ENCODE measurements around the gene RUVBL2.

RUVBL2 gene

DNA sequence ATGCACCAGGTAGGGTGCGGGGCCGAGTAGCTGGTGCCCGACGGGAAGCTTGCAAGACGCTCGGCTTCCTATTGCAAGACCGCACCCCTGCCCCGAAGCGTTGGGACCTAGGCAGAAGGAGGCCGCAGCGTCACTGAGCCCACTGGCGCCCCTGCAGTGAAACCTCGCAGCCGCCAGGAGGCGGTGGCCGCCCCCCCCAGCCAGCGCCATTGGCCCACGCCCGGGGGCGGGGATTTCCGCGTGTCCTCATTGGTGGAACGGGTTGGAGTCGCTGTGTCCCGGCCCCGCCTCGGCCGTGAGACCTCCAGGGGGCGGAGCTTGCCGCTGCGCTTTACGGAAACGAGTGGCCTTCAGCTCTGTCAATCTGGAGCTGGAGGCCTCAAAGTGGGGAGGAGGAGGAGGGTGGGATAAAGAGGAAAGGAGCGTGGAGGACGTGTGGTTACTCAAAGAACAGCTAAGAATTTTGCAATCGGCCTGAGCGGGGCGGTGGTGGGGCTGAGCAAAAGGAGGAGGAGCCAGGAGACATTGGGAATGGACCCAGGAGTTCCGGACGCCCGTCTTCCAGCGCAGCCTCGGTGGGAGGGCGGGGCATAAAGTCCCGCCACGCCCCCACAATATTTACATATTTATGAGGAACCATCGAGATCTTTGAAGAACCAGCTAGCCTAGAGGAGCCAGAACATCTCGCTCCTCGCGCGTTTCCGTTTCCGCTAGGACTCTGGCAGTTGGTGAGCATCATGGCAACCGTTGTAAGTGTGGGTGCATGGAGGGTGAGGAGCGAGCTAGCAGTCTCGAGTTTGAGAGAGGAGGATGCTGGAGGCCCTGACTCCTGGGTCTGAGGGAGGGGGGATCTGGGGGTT, at the start of gene RUVBL2, which contains the start of gene GYS1:
Gene RUVBL2, plus strand, starts transcription at position 713 of the 860 bp plus-strand sequence. Its CDS starts 25 bp downstream, at position 738.
Gene GYS1, minus strand, starts transcription at position 135 of the 860 bp plus-strand sequence. CDS start 197 bp downstream, outside the sequence.
- peak; percentile 99 for DNase-seq (ENCODE audit: low read depth in 2 of 2)

DNA sequence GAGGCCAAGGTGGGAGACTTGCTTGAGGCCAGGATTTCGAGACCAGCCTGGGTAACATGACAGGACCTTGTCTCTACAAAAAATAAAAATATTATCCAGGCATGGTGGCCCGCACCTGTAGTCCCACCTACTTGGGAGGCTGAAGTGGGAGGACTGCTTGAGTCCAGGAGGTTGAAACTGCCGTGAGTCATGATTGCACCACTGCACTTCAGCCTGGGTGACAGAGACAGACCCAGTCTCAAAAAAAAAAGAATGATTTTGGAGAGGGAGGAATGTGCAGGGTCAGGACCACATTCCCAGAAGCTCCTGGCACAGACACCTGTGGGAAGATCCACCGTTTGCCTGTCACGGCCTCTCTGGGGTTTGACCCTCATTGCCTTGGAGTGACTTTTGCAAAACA, 48.3 kb upstream of the RUVBL2 start:
- DNase-seq (ENCODE audit: low read depth in 2 of 2): no peak

DNA sequence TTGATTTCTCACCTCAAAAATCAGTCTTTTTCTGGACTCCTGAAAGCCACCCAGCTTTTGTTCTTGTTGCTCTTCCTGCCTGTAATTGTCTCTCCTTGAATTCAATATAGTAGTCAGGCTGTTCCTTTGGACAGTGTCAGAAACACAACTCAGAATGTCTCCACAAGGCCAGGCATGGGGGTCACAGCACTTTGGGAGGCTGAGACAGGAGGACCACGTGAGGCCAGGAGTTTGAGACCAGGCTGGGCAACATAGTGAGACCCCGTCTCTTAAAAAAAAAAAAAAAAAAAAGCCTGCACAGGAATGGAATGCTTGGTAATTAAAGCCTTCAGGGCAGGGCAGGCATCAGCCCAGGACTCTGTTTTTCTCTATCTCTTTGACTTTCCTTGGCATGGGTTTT, 47.9 kb upstream of the RUVBL2 start:
- DNase-seq (ENCODE audit: low read depth in 2 of 2): no peak

DNA sequence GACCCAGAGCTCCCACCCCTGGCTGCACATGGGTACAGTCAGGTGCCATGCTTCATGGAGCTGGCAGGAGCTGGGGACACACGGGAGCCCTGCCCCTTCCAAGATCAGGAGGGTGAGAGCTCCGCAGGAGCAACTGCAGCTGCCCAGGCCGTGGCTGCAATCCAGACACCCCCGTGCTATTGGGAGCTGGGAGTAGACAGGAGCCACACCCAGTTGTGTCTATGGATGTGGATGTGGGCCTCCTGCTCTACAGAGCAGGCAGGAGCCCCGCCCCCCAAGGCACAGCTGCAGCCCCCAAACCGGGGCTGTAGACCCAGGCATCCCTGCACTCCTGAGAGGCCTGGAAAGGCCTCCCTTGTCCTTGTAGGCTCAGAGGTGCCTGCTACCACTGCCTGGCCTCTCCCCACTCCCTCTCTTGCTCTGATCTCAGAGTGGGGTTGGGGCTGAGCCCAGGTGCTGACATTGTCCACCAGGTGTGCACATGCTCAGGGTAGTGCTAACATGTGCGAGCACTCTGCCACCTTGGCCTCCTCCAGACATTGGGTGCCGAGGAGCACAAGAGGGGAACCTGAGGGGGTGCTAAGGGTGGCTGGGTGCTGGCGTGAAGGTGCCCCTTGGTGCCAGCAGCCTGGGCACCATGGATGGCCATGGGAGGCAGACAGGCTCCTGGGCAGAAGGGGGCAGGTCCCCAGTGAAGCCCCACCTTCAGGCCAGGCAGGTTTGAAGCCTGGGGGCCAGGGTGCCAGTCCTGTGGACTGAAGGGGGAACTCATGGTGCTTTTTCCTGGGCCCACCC, 47.0 kb upstream of the RUVBL2 start:
- DNase-seq (ENCODE audit: low read depth in 2 of 2): no peak

DNA sequence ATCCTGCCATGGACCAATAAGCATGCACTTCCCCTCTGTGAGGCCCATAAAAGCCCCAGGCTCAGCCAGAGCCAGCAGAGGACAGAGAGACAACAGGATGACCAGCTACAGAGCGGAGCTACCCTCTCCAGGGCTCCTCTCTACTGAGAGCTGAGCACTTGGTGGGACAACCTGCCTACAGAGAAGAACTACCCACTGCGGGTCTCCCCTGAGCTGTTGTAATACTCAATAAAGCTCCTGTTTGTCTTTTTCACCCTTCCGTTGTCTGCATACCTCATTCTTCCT, 46.5 kb upstream of the RUVBL2 start:
- DNase-seq (ENCODE audit: low read depth in 2 of 2): no peak

DNA sequence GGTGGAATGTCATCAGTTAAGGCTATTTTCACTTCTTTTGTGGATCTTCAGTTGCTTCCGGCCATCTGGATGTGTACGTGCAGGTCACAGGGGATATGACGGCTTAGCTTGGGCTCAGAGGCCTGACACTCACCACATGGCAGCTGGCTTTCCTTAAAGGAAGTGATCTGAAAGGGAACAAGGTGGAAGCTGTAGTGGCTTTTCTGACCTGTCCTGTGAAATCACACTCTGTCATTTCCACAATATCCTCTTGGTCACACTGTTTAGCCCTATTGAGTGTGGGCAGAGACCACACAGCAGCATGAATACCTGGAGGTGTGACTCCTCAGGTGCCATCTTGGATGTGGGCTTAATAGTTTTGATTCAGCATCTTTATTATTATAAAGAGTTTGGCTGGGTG, 43.5 kb upstream of the RUVBL2 start:
- DNase-seq (ENCODE audit: low read depth in 2 of 2): no peak

DNA sequence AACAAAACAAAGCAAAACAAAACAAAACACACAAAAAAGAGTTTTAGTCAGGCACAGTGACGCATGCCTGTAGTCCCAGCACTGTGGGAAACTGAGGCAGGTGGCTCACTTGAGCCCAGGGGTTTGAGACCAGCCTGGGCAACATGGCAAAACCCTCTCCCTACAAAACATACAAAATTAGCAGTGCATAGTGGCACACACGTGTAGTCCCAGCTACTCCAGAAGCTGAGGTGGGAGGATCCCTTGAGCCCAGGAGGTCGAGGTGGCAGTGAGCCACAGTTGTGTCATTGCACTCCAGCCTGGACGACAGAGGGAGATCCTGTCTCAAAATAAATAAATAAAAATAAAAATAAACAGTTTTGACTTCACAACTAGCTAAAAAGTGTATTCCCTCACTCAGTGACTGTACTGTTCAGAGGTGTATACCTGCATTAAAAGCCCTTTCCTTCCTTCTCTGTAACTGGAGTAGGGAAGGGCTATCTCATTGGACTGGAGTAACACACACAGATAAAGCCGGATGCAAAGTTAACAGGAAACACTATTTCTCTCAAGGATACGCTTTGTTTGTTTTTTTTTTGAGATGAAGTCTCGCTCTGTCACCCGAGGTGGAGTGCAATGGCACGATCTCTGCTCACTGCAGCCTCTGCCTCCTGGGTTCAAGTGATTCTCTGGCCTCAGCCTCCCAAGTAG, 42.7 kb upstream of the RUVBL2 start:
- no peak for DNase-seq (ENCODE audit: low read depth in 2 of 2)

DNA sequence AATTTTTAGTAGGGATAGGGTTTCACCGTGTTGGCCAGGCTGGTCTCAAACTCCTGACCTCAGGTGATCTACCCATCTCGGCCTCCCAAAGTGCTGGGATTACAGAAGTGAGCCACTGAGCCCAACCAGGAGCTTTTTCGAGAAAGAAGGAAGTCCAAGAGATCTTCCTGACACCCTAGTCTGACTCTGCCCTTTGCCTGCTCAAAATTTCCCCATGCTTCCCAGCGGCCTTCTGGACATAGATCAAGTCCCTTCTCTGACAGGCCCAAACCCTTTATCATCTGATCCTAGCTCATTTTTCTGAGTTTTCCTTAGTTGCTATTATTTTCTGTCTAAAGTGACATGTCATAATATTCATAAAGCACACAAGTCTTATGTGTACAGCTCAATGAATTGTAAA, 40.5 kb upstream of the RUVBL2 start:
- no peak for DNase-seq (ENCODE audit: low read depth in 2 of 2)

DNA sequence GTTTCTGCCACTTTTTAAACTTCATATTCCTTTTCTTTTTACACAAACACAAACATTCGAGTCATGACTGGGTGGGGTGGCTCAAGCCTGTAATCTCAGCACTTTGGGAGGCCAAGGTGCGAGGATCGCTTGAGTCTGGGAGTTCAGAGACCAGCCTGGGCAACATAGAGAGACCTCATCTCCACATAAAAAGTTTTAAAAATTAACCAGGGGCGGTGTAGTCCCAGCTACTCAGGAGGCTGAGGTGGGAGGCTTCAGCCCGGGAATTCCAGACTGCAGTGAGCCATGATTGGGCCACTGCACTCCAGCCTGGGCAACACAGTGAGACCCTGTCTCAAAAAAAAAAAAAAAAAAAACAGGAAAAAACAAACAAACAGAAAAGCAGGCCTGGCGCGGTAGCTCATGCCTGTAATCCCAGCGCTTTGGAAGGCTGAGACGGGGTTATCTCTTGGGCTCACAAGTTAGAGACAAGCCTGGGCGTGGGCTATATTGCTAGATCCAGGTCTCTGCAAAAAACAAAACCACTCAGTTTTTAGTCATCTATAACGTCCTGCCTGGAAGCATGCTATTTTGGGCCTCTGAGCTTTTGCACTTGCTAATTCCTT, 39.6 kb upstream of the RUVBL2 start:
- DNase-seq (ENCODE audit: low read depth in 2 of 2): no peak

DNA sequence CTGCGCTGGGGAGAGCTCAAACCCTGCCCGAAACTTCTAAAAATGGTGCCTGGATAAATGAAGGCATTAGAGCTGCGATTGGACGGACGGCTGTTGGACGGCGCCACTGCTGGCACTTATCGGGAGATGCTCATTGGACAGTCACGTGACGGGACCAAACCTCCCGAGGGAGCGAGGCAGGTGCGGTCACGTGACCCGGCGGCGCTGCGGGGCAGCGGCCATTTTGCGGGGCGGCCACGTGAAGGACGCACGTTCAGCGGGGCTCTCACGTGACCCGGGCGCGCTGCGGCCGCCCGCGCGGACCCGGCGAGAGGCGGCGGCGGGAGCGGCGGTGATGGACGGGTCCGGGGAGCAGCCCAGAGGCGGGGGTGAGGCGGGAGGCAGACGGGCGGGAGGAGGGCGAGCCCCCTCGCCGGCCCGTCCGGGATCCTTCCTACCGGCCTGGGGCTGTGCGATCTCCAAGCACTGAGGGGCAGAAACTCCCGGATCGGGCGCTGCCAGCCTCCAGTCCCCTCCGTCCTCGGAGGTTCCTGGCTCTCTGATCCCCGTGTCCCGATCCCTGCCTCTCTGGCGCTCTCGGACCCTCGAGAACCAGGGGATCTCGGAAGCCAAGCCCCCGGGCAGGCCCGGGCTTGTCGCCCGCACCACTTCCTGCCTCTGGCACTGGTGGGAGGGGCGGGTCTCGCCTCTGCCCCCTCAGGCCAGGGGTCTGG, 38.9 kb upstream of the RUVBL2 start, which contains the start of gene BAX:
Gene BAX, plus strand, starts transcription at position 281 of the 713 bp plus-strand sequence. Its CDS starts 54 bp downstream, at position 335.
- DNase-seq (ENCODE audit: low read depth in 2 of 2): peak; percentile 86 to 88

DNA sequence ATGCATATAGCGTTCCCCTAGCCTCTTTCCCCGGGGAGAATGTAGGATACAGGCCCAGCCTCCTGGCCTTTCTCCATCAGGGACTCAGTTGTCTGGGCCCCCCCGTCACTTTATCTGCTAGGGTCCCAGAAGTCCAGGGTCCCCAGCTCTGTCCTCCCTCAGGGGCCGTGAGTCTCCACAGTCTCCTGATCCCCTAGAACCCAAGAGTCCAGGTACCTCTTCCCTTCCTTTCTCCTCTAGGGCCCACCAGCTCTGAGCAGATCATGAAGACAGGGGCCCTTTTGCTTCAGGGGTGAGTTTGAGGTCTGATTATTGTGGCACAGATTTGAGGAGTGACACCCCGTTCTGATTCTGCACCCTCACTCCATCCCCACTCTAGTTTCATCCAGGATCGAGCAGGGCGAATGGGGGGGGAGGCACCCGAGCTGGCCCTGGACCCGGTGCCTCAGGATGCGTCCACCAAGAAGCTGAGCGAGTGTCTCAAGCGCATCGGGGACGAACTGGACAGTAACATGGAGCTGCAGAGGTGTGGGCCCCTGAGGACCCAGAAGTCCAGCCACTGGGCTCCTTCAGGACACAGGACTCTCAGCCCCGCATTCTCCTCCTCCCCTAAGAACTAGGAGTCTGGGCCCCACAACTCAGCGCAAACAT, 38.3 kb upstream of the RUVBL2 start:
- DNase-seq (ENCODE audit: low read depth in 2 of 2): no peak

DNA sequence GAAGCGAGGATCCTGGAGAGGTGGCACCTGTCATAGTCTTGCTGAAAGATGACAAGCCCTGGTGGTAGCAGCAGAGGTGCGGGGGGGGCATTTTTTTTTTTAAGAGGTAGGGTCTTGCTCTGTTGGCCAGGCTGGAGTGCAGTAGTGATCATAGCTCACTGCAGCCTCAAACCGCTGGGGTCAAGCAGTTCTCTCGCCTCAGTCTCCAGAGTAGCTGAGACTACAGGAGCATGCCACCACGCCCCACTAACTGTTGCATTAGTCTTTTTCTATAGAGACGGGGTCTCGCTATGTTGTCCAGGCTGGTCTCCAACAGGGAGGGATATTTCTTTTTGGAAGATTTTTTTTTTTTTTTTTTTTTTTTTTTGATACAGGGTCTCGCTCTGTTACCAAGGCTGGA, 35.7 kb upstream of the RUVBL2 start:
- DNase-seq (ENCODE audit: low read depth in 2 of 2): no peak

DNA sequence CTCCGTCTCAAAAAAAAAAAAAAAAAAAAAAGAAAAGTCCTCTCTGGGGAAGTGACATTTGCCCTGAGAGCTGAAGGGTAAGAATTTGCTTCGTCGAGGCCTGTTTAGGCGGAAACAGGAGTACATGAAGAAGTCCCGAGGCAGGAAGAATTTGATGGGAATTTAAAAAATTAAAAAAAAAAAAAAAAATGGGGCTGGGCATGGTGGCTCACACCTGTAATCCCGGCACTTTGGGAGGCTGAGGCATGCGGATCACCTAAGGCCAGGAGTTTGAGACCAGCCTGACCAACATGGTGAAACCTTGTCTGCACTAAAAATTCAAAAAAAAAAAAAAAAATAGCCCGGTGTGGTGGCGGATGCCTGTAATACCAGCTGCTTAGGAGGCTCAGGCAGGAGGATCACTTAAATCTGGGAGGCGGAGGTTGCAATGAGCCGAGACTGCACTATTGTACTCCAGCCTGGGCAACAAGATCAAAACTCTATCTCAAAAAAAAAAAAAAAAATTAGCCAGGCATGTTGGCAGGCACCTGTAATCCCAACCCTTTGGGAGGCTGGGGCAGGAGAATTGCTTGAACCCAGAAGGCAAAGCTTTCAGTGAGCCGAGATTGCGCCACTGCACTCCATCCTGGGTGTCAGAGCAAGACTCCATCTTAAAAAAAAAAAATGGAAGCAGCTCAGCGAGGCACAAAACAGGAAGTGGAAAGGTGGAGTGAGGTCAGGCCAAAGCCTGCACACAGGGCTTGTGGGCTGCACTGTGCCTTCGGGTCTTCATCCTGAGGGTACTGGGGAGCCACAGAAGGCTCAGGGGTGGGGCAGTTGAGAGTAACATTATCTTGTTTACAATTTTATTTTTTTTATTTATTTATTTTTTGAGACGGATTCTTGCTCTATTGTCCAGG, 34.1 kb upstream of the RUVBL2 start:
- no peak for DNase-seq (ENCODE audit: low read depth in 2 of 2)

DNA sequence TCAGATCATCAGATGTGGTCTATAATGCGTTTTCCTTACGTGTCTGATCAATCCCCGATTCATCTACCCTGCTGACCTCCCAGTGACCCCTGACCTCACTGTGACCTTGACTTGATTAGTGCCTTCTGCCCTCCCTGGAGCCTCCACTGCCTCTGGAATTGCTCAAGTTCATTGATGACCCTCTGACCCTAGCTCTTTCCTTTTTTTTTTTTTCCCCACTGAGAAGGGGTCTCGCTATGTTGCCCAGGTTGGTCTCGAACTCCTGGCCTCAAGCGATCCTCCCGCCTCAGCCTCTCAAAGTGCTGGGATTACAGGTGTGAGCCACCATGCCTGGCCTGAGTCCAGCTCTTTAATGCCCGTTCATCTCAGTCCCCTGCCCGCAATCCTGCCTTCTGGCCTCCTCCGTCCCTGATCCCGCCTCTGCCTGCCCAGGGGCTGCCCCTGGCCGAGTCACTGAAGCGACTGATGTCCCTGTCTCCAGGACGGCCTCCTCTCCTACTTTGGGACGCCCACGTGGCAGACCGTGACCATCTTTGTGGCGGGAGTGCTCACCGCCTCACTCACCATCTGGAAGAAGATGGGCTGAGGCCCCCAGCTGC, 32.5 kb upstream of the RUVBL2 start:
- no peak for DNase-seq (ENCODE audit: low read depth in 2 of 2)

DNA sequence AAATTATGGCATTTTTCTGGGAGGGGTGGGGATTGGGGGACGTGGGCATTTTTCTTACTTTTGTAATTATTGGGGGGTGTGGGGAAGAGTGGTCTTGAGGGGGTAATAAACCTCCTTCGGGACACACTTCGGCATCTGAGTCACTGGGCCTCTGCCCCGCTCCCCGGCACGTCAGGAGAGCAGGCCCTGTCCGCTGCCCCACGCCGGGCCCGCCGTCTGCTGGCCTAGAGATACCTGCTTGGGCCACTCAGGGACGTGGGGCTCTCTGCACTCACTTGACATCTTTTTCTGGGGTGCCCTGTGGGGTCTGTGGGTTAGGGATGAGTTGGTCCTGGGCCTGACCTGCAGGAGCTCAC, 32.0 kb upstream of the RUVBL2 start:
- no peak for DNase-seq (ENCODE audit: low read depth in 2 of 2)

DNA sequence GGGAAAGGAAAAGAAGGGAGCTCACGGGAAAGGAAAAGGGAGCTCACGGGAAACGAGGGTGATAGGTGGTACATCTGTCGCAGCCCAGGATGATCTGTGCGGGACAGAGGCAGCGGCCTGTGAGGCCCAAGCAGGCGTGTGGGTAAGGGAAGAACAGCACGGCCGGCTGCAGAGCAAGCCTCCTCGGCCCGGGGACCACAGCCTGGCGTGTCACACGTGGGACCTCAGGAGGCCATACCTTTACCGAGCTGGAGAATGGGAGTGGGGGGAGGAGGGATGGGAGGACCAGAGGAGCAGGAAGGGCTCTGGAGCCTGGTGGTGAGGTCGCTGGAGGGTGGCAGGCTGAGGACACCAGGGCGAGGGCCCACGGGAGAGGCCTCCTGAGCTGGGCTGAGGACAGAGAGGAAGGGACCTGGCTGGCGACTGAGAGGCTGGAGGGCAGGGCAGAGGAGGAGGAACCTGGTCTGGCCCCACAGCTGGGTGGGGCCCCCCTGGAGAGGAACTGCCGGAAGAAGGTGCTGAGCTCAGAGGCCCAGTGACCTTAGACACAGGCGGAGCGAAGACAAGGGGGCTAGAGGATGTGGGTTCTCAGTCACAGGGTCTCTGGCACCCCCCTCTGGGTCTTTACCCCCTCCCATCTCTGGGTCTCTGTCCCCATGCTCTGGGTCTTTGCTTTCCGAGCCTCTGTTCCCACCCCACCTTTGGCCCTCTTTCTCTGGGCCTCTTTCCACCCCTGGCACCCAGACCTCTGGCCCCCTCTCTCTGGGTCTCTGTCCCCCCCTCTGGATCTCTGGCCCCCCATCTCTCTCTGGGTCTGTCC, 31.4 kb upstream of the RUVBL2 start:
- DNase-seq (ENCODE audit: low read depth in 2 of 2): no peak

DNA sequence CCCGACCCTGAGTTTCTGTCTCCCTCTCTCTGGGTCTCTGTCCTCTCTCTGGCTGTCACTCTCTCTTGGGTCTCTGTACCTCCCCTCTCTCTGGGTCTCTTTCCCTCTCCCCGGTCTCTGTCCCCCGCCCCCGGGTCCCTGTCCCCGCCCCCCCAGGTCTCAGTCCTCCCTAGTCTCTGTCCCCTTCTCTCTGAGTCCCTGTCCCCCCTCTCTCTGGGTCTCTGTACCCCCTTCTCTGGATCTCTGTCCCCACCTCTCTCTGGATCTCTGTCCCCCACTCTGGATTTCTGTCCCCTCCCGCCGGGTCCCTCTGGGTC, 30.9 kb upstream of the RUVBL2 start:
- no peak for DNase-seq (ENCODE audit: low read depth in 2 of 2)

DNA sequence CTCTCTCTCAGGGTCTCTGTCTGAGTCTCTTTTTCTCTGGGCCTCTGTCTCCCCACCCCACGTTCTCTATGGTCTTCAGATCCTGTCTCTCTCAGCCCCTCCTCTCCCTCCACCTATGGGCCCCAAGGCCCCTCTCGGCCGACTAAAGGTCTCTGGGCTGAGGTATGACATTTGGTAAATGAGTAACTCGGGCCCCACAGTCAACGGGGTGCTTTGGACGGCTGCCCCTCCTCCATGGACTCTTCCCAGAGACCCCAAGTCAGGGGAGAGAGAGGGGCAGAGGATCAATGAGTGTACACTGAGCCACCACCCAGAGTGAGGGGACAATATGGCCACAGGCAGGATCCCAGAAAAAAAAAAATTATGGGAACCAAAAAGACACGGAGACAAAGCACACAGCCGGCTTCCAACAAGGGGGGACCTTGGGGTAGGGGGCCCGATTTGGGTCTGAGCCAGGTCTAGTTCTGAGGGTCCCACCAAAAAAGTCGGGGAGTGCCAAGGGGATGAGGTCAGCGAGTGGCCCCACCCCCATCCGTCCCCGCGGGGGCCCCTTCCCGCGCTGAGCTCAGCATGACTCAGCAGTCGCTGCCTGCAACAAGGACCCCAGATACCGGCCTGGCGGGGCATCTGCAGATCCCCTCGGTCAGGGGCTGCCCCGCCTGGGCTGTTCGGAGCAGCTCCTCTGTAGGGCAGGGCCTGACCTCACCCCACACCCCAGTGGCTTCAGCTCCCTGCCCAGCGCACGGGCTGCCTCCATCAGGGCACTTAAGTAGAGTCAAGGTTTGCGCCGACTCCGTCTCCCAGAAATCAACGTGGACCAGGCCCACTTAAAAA, 30.1 kb upstream of the RUVBL2 start:
- DNase-seq (ENCODE audit: low read depth in 2 of 2): no peak
